ENCODE data around the gene STX19. TPM values are rescaled to one million over a fixed set of nuclear protein-coding genes. Genes with fewer than 3 reads are reported as not detected.

STX19 gene
- total and polyA plus RNA-seq, 2 donors (not counting 3 experiments of a cell fraction or from before 2014, with no cell fraction given) = not detected

- Histone ChIP-seq H3K9me3 (replicated peaks; ENCODE audit: control insufficient read depth, insufficient read depth, low read length) (no peaks in the 10 kb centered on the region), H3K79me2 (ENCODE audit: control insufficient read depth, insufficient read depth, low read length) (peaks cover 5% of the 10 kb centered on the region), H3K9me1 (replicated peaks; ENCODE audit: control insufficient read depth, extremely low read depth, insufficient read depth, low read length) (no peaks in the 10 kb centered on the region), H3K4me3 (replicated peaks in 1 of 3; ENCODE audit: insufficient read depth in 1 of 3, low read depth in 1 of 3, low read length in 3 of 3) (no peak overlapping the region), H2AFZ (ENCODE audit: low read depth, low read length) (no peak overlapping the region), H3K4me2 (ENCODE audit: insufficient read depth, low read length) (no peak overlapping the region), H3K27me3 (ENCODE audit: control insufficient read depth in 2 of 2, insufficient read depth in 2 of 2, low read length in 2 of 2) (no peaks in the 10 kb centered on the region), H3K4me1 (ENCODE audit: control insufficient read depth, extremely low read depth, insufficient read depth, low read length) (peaks cover 9% of the 10 kb centered on the region), H3K27ac (ENCODE audit: insufficient read depth, low read depth, low read length) (no peak overlapping the region), H4K20me1 (replicated peaks; ENCODE audit: control insufficient read depth, extremely low read depth, insufficient read depth, low read length) (no peaks in the 10 kb centered on the region), H3K9ac (replicated peaks; ENCODE audit: extremely low read depth, insufficient read depth, low read length) (no peak overlapping the region), H3K36me3 (ENCODE audit: control insufficient read depth in 2 of 2, extremely low read depth in 1 of 2, insufficient read depth in 2 of 2, low read length in 2 of 2) (no peaks in the 10 kb centered on the region)
- no TSS peak for BruUV-seq (replicated peaks)
- CTCF ChIA-PET = no interaction called here
- no peak for TF ChIP-seq MAX (IDR thresholded peaks at IDR 0.05; ENCODE audit: insufficient read depth, insufficient read length)
- TF ChIP-seq POLR2AphosphoS5 (IDR thresholded peaks at IDR 0.05; ENCODE audit: insufficient read depth, low read depth, low read length) = no peak
- no peak for TF ChIP-seq JUN (IDR thresholded peaks at IDR 0.05; ENCODE audit: borderline replicate concordance, insufficient read depth, insufficient read length, low read depth)
- TF ChIP-seq CTCF (IDR thresholded peaks at IDR 0.05; ENCODE audit: extremely low read depth in 1 of 2, insufficient read depth in 1 of 2, low read depth in 1 of 2, low read length in 2 of 2) = no peak
- TF ChIP-seq GATA2 (IDR thresholded peaks at IDR 0.05; ENCODE audit: insufficient read depth, insufficient read length, low read depth, low read length) = no peak
- no peak for TF ChIP-seq FOS (IDR thresholded peaks at IDR 0.05; ENCODE audit: borderline replicate concordance, insufficient read depth, low read length)
- no peak for TF ChIP-seq POLR2A (IDR thresholded peaks at IDR 0.05; ENCODE audit: low read depth, low read length)
- TF ChIP-seq EZH2 (IDR thresholded peaks at IDR 0.05; ENCODE audit: borderline replicate concordance, low read depth, low read length, severe bottlenecking) = no peak
- no peak for TF ChIP-seq MYC (IDR thresholded peaks at IDR 0.05; ENCODE audit: low read depth, low read length)
- no peak for DNase-seq (ENCODE audit: low read depth, low spot score)
- intact Hi-C loops (cut with micrococcal nuclease) = no loop called here
- POLR2A ChIA-PET = no interaction called here
- dilution Hi-C loops (cut with MboI; ENCODE audit: extremely low pct_ligation_motif_present, low sequenced_read_pairs) = no loop called here
- no peak for FAIRE-seq
Measured at GRCh38 chr3:93992207-93992606, 36.2 kb downstream of the STX19 start.
